Measurements from ENCODE around the gene NPIPB4.
A peak's percentile ranks its signal among the peaks of the same experiment; 100 is the strongest.
"Not testable (repeated sequence)": the region's sequence is repeated elsewhere in the genome, so short reads cannot be mapped to it uniquely, and the experiment has no call there.

The NPIPB4 gene

DNA sequence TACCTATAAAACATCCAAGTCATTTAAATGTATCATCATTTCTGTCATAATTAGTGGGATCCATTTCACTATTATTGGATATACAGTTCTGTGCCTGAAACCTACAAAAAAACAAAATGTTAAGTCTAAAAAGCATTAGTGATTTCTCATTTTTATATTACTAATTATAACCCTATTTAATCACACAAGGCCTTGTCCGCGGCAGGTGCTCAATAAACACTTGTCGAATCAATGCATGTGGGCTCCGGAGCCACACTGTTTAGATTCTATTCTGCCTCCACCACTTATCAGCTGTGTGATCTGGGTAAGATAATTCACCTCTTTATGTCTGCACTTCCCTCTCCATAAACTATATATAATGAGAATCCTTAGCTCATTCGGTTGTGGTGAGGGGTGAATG lies at the start of gene NPIPB4:
Gene NPIPB4 (minus strand): TSS at position 101 of the 400 bp plus-strand sequence. CDS start 378 bp downstream, outside the sequence.
- not testable (repeated sequence) for DNase-seq

DNA sequence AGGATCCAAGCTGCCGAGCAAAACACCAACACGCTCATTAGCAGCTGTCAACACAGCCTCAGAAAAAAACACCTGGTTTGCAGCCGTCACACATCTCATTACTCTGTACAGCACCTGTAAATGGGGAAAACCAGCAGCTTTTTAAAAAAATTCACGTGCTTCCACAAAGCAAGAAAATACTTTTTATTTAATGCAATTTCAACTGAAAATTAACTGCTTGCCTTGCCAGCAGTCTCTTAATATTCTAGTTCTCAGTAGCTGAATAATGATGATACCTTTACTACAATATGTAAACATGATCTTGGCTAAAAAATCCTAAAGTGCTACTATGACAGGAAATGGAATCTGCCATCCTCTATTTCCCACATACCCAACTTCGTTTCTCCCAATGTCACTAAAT lies 41.4 kb upstream of the NPIPB4 start:
- not testable (repeated sequence) for DNase-seq

DNA sequence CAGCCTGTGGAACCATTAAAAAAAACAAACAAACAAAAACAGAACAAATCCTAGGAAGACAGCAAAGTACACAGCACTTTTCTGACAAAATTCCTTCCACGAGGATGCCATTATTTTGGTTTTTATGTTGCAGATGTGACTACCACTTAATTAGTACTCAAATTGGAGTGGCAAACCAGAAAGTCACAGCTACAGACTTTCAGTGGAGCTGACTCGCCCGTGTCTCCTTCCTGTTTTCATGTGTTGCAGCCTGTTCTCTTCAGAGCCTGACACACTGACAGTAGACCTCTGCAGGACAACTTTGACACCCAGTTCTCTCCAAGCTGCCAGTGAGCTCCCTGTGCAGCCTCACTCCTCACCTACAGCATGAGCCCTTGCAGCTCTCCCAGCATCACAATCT lies 24.4 kb upstream of the NPIPB4 start:
- not testable (repeated sequence) for DNase-seq

DNA sequence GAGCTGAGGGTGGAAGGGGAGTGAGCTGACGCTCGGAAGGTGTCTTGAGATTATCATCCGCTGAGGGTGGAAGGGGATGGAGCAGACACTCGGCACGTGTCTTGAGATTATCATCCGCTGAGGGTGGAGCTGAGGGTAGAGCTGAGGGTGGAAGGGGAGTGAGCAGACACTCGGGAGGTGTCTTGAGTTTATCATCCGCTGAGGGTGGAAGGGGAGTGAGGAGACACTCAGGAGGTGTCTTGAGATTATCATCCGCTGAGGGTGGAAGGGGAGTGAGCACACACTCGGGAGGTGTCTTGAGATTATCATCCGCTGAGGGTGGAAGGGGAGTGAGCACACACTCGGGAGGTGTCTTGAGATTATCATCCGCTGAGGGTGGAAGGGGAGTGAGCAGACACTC lies 20.4 kb downstream of the NPIPB4 start:
- not testable (repeated sequence) for DNase-seq

DNA sequence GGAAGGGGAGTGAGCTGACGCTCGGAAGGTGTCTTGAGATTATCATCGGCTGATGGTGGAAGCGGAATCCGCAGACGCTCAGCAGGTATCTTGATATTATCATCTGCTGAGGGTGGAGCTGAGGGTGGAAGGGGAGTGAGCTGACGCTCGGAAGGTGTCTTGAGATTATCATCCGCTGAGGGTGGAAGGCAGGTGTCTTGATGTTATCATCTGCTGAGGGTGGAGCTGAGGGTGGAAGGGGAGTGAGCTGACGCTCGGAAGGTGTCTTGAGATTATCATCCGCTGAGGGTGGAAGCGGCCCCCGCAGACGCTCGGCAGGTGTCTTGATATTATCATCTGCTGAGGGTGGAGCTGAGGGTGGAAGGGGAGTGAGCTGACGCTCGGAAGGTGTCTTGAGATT lies 21.2 kb downstream of the NPIPB4 start:
- not testable (repeated sequence) for DNase-seq

DNA sequence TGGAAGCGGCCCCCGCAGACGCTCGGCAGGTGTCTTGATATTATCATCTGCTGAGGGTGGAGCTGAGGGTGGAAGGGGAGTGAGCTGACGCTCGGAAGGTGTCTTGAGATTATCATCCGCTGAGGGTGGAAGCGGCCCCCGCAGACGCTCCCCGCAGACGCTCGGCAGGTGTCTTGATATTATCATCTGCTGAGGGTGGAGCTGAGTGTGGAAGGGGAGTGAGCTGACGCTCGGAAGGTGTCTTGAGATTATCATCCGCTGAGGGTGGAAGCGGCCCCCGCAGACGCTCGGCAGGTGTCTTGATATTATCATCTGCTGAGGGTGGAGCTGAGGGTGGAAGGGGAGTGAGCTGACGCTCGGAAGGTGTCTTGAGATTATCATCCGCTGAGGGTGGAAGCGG lies 21.8 kb downstream of the NPIPB4 start:
- DNase-seq, result not testable (repeated sequence)

DNA sequence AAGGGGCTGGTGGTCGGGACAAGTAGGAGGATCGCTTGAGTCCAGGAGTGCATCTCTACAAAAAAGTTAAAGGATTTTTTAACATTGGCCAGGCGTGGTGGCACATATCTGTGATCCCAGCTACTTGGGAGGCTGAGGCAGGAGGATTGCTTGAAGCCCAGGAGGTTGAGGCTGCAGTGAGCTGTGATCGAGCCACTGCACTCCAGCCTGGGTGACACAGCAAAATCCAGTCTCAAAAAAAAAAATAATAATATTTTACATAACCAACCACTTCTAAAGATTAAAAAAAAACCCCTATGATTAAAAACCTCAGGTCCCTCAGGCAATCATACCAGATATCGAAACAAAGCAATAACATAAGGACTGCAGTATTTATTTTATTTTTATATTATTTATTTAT lies 23.3 kb downstream of the NPIPB4 start:
- DNase-seq, result not testable (repeated sequence)

DNA sequence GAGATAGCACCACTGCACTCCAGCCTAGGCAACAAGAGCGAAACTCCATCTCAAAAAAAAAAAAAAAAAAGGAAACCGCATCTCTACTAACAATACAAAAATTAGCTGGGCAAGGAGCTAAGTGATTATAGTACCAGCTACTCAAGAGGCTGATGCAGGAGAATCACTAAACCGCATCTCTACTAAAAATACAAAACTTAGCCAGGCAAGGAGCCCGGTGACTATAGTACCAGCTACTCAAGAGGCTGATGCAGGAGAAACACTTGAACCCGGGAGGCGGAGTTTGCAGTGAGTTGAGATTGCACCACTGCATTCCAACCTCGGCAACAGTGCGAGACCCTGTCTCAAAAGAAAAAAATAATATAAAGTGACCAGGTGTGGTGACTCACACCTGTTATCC lies 27.6 kb downstream of the NPIPB4 start:
- DNase-seq, result not testable (repeated sequence)

DNA sequence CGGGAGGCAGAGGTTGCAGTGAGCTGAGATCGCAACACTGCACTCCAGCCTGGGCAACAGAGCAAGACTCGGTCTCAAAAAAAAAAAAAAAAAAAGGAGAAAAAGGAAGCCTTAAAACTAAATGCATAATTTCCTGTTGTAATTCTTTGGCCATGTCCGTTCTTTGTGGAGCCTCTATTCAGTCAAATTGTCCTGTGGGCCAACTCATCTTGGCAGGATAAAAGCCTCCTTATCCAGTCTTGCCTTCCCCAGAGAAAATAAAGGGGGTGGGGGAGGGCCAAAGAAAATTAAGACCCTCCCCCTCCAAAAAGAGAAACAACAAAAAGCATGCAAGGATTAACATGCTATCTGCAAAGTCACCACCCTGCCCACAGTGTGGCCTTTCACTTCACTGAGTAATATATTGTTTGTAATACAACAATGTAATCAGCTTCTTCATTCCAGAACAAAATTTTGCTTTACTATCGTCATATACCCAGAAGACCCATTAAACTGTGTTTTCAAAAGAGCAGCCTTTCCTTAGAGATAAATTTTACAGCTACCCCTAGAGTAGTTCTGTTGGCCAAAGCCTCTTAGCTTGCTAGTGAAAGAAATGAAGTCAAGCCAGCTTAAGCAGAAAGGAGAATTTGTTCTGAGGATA lies 31.4 kb downstream of the NPIPB4 start:
- not testable (repeated sequence) for DNase-seq

DNA sequence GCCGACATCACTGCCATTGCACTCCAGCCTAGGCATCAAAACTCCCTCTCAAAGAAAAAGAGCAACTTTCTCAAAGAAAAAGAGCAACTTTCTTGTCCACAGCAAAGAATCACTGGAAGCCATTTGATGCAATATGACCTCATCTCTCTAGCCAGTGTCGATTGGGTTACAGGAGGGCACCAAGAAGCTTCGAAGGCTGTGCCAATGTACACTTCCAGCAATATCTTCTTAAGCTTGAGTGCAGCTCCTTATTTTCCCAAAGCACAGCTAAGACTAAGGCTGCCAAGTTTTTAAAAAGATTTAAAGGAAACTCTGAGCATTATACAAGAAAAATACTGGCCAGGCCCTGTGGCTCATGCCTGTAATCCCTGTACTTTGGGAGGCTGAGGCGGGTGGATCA lies 32.0 kb downstream of the NPIPB4 start:
- not testable (repeated sequence) for DNase-seq

DNA sequence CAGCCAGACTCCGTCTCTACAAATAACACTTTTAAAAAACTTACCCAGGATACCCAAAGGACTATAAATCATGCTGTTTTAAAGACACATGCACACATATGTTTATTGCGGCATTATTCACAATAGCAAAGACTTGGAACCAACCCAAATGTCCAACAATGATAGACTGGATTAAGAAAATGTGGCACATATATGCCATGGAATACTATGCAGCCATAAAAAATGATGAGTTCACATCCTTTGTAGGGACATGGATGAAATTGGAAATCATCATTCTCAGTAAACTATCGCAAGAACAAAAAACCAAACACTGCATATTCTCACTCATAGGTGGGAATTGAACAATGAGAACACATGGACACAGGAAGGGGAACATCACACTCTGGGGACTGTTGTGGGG lies 34.3 kb downstream of the NPIPB4 start:
- DNase-seq, result not testable (repeated sequence)

DNA sequence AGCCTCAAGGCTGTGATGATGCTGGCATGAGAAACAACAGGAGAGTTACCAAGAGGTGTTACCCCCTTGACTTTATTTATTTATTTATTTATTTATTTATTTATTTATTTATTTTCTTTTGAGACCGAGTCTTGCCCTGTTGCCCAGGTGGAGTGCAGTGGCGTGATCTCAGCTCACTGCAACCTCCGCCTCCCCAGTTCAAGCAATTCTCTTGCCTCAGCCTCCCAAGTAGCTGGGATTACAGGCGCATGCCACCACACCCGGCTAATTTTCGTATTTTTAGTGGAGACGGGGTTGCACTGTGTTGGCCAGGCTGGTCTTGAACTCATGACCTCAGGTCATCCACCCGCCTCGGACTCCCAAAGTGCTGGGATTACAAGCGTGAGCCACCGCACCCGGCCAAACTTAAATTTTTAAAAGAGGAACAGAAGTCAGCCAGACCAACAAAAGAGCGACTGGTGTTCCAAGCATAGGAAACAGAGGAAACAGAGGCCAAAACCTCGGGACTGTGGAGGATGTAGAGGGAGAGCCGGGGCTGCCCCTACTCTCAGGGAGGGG lies 36.6 kb downstream of the NPIPB4 start:
- not testable (repeated sequence) for DNase-seq

DNA sequence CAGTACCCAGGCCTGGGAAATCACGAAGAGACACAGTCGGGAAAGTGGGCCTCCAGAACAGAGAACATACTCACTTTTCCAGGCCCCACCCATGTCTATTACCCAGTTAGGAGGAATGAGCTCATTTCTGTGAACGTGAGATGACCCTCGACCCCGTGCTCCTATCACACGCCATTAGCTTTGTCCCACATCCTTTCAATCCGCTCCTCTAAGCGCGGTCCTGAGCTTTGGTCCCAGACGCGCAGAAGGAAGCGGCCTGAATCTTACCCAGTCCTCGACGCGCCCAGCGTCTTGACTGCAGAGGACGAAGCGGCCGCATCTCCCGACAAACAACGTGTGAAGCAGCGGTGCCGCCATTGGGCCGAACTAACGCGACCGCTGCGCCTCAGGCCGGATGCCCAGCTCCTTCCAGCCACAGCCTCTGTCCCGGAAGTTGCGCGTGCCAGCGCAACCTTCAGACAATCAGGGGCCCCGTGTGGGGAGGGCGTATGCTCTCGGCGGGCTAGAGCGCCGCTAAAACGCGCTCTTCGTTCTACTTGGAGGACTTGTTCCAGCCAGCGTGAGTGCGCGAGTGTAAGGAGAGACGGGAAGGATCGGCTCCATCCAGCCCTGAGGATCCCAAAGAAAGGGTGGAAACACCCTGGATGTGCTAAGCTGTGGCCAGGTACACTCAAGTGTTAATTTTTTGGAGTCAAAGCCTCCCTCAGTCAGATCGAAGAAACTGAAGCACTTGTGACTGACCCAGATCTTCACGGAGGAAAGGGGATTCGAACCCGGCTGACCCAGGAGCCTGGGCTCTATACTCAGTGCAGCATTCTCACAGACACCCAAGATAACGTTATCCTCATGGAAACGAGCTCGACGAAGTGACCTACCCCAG lies 37.3 kb downstream of the NPIPB4 start:
- peak; percentile 94 for DNase-seq

DNA sequence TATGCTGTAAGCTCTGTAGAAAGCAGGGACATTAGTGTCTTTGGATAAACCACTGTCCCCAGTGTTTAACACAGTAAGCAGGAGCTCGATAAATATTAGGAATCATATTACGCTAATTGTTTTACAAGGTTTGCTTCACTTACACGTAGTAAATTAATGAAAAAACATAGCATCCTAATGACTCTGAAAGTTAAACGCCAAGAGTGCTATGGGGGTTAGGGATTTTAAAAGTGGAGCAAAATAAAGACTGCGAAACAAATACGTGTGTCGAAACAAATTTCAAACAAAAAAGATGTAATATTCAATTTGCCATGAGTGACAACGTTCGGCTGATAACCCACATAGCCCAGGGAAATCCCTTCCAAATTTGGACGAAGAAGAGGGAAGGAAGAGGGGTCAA lies 37.9 kb downstream of the NPIPB4 start:
- not testable (repeated sequence) for DNase-seq

DNA sequence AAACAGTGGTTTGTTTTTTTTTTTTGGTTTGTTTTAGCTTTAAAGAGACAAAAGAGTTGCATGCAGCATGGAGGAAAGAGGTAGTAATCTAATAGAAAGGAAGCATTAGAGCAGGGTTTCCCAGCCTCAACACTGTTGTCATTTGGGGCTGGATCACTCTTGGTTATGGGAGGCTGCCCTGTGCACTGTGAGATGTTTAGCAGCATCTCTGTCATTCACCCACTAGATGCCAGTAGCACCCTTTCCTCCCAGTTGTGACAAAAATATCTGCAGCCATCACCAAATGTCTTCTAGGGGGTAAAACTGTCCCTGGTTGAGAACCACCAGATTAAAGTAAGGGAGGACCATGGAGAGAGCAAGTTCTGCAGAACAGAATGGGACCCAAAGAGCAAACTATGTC lies 40.5 kb downstream of the NPIPB4 start:
- DNase-seq, result not testable (repeated sequence)

DNA sequence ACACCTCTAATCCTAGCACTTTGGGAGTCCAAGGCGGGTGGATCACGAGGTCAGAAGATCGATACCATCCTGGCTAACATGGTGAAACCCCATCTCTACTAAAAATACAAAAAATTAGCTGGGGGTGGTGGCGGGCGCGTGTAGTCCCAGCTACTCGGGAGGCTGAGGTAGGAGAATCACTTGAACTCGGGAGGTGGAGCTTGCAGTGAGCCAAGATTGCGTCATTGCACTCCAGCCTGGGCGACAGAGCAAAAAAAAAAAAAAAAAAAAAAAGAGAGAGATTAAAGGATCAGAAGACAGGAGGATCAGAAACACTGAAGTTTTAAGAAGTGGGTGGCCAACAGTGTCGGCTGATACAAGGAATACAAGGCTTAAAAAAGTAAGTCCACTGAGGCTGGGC lies 41.9 kb downstream of the NPIPB4 start:
- DNase-seq, result not testable (repeated sequence)

DNA sequence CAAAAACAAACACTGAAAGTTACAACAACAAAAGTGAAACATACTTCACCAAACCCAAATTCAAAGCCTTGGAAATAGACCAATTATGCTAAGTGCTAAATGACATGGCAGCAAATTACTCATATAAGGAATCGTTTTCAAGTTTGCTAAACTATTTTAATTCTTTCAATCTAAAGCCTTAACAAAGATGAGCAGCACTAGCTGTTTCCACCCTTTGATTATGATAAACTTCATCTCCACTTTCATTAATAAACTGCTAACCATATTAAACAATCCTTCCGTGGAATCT lies 55.2 kb downstream of the NPIPB4 start:
- not testable (repeated sequence) for DNase-seq

DNA sequence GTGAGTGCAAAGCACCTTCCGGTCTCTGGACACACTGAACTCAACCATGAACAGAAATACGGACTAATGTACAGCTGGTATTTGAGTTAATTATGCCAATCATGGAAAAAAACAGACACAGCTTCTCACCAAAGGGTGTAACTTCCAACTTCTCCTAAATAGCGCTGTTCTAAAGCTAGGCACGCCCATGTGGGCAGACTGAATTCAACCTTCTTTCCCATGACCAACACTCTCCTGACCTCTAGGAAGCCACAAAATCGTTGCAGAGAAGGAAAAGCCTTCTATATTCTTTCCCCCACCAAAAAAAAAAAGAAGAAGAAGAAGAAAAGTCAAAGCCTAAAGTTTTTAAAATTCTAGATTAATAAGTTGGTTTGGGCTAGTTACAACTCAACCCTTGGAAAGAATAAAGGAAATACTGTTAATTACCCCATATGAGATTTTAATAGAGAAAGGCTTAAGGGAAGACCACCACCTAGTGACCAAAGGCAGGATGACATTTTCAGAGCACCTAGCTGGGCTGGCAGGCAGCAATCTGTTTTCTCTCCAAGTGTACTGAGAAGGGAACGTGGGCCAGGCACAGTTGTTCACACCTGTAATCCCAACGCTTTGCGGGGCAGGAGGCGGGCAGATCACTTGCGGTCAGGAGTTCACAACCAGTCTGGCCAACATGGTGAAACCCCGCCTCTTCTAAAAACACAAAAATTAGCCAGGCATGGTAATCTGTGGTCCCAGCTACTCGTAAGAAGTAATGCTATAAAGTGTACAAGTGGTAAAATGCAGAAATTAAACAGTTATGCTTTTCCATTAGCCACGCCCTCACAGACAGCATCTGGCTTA lies 55.8 kb downstream of the NPIPB4 start:
- peak; percentile 33 for DNase-seq

DNA sequence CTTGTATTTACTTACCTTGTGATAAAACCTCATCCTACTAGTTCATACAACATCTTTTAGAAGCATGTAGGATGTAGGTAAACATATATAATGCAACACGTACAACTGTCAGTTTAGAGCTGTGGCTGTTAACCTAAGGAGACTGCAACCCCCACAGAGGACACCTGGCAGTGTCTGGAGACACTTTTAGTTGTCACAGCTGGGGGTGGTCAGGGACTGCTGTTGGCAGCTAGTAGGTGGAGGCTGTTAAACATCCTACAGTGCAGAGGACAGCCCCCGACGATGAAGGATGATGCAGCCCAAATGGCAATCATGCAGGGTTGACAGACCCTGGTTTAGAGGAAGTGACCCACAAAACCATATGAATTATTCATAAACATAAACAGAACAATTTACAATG lies 59.0 kb downstream of the NPIPB4 start:
- not testable (repeated sequence) for DNase-seq

DNA sequence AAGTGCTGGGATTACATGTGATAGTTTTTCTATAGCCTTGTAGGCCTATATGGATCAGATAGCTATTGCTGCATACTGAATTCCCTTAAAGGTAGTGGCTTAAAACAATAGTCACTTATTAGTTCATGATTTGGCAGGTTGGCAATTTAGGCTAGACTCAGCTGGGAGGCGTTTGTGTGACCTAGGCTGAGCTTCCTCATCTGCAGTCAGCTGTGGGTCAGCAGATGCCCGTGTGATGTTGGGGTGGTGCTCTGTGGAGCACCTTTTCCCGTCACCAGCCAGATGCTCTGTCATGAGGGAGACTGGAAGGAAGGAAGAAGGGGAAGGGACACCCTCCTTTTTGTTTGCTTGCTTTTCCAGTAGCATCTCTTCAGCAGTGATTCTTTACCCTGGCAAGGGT lies 64.2 kb downstream of the NPIPB4 start:
- not testable (repeated sequence) for DNase-seq

DNA sequence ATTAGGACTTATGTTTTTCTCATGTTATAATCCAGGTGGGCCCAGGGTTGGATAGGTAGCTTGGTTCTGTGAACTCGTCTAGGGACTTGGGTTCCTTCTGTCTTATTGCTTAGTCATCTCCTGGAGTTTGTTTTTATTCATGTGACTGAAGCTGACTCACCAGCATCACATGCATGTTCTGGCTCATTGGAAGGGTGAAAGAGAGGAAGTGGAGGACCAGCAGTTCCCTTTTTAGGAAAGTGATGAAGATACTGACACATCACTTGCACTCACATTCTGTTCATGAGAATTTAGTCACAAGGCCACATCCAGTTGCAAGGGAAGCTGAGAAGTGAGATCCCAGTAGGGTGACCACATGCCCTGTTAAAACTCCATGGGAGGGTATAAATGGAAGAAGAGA lies 67.0 kb downstream of the NPIPB4 start:
- DNase-seq, result not testable (repeated sequence)
